ENCODE data around the gene CH25H. TPM values are rescaled to one million over a fixed set of nuclear protein-coding genes. Genes with fewer than 3 reads are reported as not detected.
A peak's percentile ranks its signal among the peaks of the same experiment; 100 is the strongest.

Gene CH25H
- total RNA-seq, 1 donor from 2014 or later: 0.74 TPM

DNA sequence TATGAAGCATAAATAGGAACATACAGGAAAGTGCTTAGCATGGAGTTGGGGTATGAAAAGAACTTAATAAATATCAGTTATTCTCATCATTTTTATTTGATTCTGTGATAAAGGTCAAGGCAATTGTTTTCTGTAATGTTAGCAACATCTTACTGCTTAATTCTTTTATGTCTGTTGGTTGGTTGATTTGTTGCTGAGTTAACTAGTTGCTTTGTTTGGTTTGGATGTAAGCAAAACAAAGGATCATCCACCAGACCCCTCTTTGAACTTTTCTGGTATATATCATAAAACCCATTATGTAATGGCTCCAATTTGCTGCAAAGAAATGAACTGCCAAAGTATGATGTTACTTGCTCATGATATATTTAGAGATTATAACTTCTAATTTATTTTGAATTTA, 44.5 kb downstream of the CH25H start:
- H3K9me3 ChIP-seq: no peaks in the 10 kb centered on the region
- intact Hi-C loops (cut with DNase I): no loop called here
- H3K4me1 ChIP-seq: peaks cover 18% of the 10 kb centered on the region

DNA sequence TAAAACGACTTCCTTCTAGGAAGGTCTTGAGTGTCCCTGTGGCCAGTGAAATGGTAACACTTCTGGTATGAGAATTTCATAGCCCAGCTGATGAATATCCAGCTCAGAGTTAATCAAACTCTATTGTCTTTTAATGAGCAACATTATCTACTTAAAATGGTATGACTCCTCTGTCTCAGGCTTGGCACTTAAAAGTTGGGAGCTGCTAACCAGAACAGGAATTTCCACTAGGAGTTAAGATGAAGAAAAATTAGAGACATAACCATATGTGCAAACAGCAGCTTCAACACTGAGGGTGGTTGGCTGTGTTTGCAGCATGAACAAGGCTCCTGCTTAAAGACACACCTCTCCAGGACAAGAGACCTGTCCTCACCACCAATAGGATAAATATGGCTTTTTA, 46.8 kb downstream of the CH25H start:
- no peak overlapping the region for H3K4me3 ChIP-seq
- H3K36me3 ChIP-seq: no peaks in the 10 kb centered on the region
- TF ChIP-seq, protein P1, sequence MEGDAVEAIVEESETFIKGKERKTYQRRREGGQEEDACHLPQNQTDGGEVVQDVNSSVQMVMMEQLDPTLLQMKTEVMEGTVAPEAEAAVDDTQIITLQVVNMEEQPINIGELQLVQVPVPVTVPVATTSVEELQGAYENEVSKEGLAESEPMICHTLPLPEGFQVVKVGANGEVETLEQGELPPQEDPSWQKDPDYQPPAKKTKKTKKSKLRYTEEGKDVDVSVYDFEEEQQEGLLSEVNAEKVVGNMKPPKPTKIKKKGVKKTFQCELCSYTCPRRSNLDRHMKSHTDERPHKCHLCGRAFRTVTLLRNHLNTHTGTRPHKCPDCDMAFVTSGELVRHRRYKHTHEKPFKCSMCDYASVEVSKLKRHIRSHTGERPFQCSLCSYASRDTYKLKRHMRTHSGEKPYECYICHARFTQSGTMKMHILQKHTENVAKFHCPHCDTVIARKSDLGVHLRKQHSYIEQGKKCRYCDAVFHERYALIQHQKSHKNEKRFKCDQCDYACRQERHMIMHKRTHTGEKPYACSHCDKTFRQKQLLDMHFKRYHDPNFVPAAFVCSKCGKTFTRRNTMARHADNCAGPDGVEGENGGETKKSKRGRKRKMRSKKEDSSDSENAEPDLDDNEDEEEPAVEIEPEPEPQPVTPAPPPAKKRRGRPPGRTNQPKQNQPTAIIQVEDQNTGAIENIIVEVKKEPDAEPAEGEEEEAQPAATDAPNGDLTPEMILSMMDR (IDR thresholded peaks at IDR 0.05): no peak
- TF ChIP-seq POLR2A (IDR thresholded peaks at IDR 0.05): no peak
- TF ChIP-seq POLR2AphosphoS5 (IDR thresholded peaks at IDR 0.05; ENCODE audit: insufficient read depth in 1 of 2, low read depth in 1 of 2): no peak
- H3K4me1 ChIP-seq: peaks cover 14% of the 10 kb centered on the region
- no peak for DNase-seq (ENCODE audit: extremely low spot score in 2 of 2)
- intact Hi-C loops (cut with DNase I): no loop called here
- H3K27ac ChIP-seq: no peak overlapping the region
- H3K9me3 ChIP-seq: no peaks in the 10 kb centered on the region
- H3K27me3 ChIP-seq: no peaks in the 10 kb centered on the region

More for the DNA sequence above, 44.5 kb downstream of the CH25H start:
- Histone ChIP-seq H3K27me3 (no peaks in the 10 kb centered on the region), H3K36me3 (no peaks in the 10 kb centered on the region), H3K4me3 (no peak overlapping the region), H3K27ac (no peak overlapping the region)
- no peak for DNase-seq (ENCODE audit: extremely low spot score in 2 of 2)
- no peak for TF ChIP-seq POLR2A (IDR thresholded peaks at IDR 0.05)
- TF ChIP-seq POLR2AphosphoS5 (IDR thresholded peaks at IDR 0.05; ENCODE audit: insufficient read depth in 1 of 2, low read depth in 1 of 2): no peak
- TF ChIP-seq, protein P1 (IDR thresholded peaks at IDR 0.05): no peak

DNA sequence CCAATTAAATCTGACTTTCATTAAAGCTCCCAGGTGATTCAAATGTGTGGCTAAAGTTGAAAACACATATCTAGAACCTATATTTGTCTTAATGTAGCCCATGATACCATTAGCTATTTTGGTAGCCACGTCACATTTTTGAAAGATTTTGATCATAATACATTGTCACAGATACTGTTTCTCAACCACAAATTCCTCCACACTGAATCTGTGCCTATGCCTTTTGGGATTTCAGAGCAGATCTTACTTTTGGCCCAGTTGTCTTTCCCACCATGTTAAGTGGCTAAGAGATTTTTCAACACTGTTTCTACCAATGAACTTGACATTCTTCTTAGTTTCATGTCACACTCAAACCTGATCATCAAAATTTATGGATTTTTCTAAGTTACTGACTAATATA, 47.4 kb downstream of the CH25H start:
- intact Hi-C loops (cut with DNase I): no loop called here
- Histone ChIP-seq H3K27ac (no peak overlapping the region), H3K9me3 (no peaks in the 10 kb centered on the region), H3K27me3 (no peaks in the 10 kb centered on the region), H3K4me1 (peaks cover 14% of the 10 kb centered on the region), H3K36me3 (no peaks in the 10 kb centered on the region), H3K4me3 (no peak overlapping the region)
- DNase-seq (ENCODE audit: extremely low spot score in 2 of 2): no peak
- TF ChIP-seq, protein P1 (IDR thresholded peaks at IDR 0.05): no peak
- no peak for TF ChIP-seq POLR2A (IDR thresholded peaks at IDR 0.05)
- TF ChIP-seq POLR2AphosphoS5 (IDR thresholded peaks at IDR 0.05; ENCODE audit: insufficient read depth in 1 of 2, low read depth in 1 of 2): no peak

DNA sequence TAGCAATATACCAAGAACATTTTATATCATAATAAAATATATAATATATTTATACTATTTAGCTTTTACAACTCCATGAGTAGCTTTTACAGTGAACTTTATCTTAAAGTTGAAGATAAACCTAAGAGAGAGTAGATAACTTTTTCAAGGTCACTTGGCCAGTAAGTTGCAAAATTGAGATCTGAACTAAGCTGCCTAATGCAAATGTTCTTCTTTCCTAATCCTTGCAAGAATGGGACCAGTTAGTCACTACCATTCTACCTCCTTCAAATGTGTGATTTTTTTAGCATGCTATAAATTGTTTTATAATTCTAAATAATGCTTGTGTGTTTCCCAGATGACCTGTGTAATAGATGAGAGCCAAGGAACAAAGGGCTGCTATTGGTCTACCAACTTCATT, 47.8 kb downstream of the CH25H start:
- Histone ChIP-seq H3K27me3 (no peaks in the 10 kb centered on the region), H3K4me3 (no peak overlapping the region), H3K4me1 (peaks cover 12% of the 10 kb centered on the region), H3K9me3 (no peaks in the 10 kb centered on the region), H3K36me3 (no peaks in the 10 kb centered on the region), H3K27ac (no peak overlapping the region)
- intact Hi-C loops (cut with DNase I): no loop called here
- no peak for TF ChIP-seq POLR2A (IDR thresholded peaks at IDR 0.05)
- no peak for TF ChIP-seq POLR2AphosphoS5 (IDR thresholded peaks at IDR 0.05; ENCODE audit: insufficient read depth in 1 of 2, low read depth in 1 of 2)
- TF ChIP-seq, protein P1 (IDR thresholded peaks at IDR 0.05): no peak
- no peak for DNase-seq (ENCODE audit: extremely low spot score in 2 of 2)

DNA sequence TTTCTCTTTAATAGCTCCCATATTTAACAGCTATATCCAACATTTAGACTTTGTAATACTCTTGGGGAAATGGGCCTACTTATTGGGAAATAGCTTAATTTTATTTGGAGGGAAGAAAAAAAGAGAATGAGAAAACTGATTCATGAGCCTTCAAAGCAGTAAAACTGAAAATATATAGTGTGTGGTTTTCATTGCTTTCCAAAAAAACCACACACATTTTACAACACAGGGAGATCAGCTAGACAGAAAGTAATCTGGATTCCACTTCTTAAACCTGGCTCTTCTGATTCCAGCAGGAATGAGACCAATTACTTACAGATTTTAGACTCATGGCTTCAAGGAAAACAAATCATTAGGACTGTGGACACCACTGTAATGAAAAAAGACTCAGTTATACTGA, 48.7 kb downstream of the CH25H start:
- Histone ChIP-seq H3K36me3 (no peaks in the 10 kb centered on the region), H3K4me3 (no peak overlapping the region), H3K9me3 (no peaks in the 10 kb centered on the region), H3K27me3 (no peaks in the 10 kb centered on the region), H3K27ac (no peak overlapping the region), H3K4me1 (peaks cover 4% of the 10 kb centered on the region)
- DNase-seq (ENCODE audit: extremely low spot score in 2 of 2): no peak
- TF ChIP-seq POLR2AphosphoS5 (IDR thresholded peaks at IDR 0.05; ENCODE audit: insufficient read depth in 1 of 2, low read depth in 1 of 2): peak in 1 of 2 donors; percentile 13
- TF ChIP-seq, protein P1 (IDR thresholded peaks at IDR 0.05): no peak
- TF ChIP-seq POLR2A (IDR thresholded peaks at IDR 0.05): no peak
- intact Hi-C loops (cut with DNase I): no loop called here

All from vagina (tissue), 2 donors.